ENCODE data around the gene GEMIN5.
"Not testable (repeated sequence)": the region's sequence is repeated elsewhere in the genome, so short reads cannot be mapped to it uniquely, and the experiment has no call there.

Gene GEMIN5

DNA sequence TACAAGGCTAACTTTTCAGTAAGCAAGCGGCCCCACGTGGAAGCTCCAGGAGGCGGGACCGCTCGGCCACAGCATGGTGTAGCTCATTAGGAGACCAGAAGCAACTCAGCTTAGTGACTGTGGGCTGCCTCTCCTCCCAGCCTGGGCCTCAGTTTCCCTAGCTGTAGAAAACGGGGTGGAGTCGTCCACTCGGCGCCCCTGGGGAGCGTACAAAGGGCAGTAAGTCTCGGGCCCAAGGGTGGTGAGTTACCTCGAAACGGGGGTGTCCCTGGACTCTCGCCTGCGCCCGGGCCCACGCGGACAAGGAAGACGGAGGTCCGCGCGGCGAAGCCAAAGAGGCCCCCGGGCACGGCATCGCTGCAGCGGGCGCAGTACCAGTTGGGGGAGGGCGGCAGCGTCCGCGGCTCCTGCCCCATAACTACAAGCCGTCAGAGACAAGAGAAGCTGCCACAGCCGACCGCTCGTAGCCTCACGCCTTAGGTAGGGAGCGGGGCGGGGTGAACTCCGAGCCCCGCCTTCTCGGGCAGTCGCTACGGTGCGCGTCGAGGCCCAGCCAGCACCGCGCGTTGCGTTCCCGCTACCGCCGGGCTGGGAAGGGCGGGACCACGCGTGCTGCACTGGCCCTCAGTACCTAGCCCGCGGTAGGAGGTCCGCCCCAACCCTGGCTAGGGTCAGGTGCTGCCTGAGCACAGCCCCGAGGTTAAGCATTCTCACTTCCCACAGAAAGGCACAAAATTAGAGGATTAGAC is at the start of gene GEMIN5:
TSS of gene GEMIN5 (minus strand) at position 494 of the 749 bp plus-strand sequence. CDS start at position 416, 78 bp downstream.
- DNase-seq: peak; percentile 87

- DNase-seq: no peak
Measured at GRCh38 chr5:154986151-154986550, 48.1 kb upstream of the GEMIN5 start.

- no peak for DNase-seq
Measured at GRCh38 chr5:154984946-154985516, 47.0 kb upstream of the GEMIN5 start.

- not testable (repeated sequence) for DNase-seq
Measured at GRCh38 chr5:154978294-154978693, 40.3 kb upstream of the GEMIN5 start.

DNA sequence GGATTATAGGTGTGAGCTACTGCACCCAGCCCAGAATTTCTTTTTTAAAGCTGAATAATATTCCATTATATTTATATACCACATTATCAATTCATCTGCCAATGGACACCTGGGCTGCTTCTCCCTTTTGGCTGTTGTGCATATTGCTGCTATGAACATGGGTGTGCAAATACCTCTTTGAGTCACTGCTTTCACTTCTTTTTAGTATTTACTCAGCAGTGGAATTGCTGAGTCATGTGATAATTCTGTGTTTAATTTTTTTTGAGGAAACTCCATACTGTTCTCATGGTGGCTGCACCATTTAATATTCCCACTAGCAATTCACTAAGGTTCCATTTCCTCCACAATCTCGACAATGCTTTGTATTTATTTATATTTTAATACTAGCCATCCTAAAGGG is 39.4 kb upstream of the GEMIN5 start:
- no peak for DNase-seq

- DNase-seq: not testable (repeated sequence)
Measured at GRCh38 chr5:154976082-154976481, 38.1 kb upstream of the GEMIN5 start.

DNA sequence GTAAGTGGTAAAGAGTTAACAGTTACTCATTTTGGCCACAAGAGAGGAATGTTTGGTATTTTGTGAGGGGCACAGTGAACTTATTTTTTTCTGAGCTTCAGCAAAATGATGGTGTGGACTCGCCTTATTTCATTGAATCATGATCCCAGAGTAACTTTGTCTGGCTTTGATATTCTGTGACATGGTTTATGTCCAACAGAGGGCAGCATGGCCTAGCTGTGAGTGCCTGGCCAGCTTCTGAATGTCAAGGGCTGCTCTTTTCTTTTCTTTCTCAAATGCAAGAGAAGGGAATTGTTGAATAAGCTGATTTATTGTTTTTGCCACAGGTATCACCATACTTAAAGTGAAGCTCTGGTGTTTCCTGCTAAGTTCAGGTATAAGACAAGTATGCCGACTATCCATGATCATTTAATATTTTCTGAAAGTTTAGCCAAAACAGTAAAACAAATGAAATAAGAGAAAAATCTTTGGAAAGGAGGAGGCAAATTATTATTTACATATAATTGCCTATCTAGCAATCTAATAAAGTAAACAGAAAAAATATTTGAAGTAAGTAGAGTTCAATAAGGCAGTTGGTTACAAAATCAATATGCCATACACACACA is 34.6 kb upstream of the GEMIN5 start:
- no peak for DNase-seq

DNA sequence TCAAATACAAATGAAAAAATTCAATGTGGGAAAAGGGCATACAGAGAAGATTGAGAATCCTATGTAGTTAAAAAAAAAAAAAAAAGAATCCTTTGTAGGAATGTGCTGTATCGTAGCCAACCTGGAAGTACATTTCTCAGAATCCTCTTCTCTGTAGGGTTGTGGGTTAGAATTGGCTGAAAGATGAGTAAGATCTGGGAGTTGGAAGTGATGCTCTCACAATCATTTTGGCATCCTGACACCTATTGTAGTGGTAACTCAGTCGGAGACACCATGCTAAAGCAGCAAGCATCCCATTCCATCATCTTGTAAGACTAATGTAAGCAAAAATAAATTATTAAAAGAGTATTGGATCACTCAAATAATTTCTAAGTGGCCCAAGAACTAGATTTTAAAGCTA is 33.5 kb upstream of the GEMIN5 start:
- no peak for DNase-seq

DNA sequence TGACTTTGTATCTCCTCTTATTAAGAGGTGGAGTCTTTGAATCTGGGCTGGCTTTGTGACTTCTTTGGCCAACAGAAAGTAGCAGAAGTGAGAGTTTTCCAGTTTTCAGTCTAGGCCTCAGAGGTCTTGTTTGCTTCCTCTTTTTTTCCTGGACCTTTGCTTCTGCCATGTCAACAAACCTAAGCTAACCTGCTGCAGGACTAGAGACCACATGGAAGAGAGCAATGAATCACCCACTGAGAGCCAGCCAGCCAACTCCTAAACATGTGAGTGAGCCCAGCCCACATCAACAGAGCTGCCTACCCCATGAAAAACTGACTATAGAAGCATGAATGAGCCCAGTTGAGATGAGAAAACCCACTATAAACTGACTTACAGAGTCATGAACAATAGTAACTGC is 32.7 kb upstream of the GEMIN5 start:
- DNase-seq: no peak

GRCh38 chr5:154968953-154969352 is 30.9 kb upstream of the GEMIN5 start:
- DNase-seq: no peak

- no peak for DNase-seq
Measured at GRCh38 chr5:154967421-154968024, 29.5 kb upstream of the GEMIN5 start.

GRCh38 chr5:154966874-154967273 is 28.9 kb upstream of the GEMIN5 start:
- no peak for DNase-seq

GRCh38 chr5:154966081-154966841 is 28.2 kb upstream of the GEMIN5 start:
- no peak for DNase-seq

DNA sequence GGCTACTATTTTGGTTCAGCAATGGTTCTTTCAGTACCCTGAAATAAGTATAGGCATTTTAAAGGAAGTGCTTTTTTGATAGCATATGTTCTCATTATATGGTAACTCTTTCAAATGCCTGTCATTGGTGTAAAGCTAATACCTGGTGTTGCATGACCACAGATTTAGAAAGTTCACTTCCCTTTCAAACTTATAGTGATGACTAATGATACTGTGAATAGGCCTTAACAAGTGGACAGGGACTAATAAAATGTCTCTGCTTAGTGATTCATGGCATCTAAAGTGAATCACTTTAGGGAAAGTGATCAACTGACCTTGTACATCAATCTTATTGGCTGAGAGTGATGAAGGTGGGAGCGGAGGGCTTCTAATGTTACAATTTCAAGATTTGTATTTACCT is 24.5 kb upstream of the GEMIN5 start:
- DNase-seq: no peak

DNA sequence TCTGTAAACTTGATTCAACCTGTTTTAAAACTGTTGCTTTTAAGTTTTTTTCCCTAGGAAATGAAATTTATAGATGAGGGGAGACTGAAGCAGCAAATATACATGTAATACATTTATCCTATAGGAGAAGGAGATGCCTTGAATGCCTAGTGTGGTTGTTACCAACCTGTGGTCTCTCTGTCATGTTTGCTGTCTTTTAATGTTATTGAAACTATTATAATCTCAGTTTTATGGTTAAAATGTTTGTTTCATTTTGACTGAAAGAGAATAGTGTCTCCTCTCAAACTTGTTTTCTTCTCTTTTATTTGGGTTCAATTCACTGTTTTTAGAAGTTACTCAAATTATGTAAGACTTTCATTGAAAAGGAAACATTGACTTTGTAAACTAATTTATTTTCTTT is 18.7 kb upstream of the GEMIN5 start:
- no peak for DNase-seq

GRCh38 chr5:154949781-154950180 is 11.8 kb upstream of the GEMIN5 start:
- DNase-seq: no peak

- no peak for DNase-seq
Measured at GRCh38 chr5:154948313-154948712, 10.3 kb upstream of the GEMIN5 start.

DNA sequence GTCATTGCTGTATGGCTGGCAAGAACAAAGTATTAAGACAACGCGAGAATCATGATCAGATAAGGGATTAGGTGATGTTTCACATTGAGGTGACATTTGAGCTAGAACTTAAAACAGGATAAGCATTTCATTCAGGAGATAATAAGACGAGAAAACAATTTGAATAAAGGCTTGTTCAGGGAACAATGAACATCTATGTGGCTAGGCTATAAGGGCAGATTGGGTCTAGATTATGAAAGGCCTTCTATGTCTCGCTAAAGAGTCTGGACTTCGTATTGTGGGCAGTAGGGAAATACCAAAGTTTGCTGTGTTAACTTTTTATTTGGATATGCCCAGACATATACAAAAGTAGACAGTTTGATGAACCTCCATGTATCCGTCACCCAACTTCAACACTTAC is 9.8 kb upstream of the GEMIN5 start:
- DNase-seq: no peak

- DNase-seq: no peak
Measured at GRCh38 chr5:154945695-154946301, 7.8 kb upstream of the GEMIN5 start.

DNA sequence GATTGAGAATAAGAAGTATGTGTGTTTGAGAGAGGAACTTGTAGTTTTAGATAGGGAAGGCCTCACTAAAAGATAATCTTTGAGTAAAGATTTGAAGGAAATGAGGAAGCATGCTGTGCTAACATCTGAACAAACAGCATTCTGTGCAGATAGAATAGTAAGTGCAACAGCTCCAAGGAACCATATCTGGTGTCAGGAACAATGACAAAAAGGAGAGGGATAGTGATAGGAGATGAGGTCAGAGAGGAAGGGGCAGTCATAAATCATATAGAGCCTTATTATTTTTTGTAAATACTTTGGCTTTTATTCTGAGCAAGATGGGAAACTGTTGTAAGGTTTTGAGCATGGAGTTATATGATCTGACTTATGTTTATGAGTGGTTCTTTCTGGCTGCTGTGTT is 6.7 kb upstream of the GEMIN5 start:
- DNase-seq: no peak

DNA sequence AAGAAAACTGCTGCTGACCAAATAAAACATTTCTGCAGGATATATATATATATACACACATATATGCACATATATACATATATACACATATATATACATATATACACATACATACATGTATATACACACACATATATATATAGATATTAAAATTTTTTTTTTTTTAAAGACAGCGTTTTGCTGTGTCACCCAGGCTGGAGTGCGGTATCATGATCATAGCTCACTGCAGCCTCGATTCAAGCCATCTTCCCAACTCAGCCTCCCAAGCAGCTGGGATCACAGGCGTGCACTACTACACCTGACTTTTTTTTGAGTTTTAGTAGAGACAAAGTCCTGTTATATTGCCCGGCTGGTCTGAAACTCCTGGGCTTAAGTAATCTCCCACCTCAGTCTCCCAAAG is 5.5 kb upstream of the GEMIN5 start:
- no peak for DNase-seq

GRCh38 chr5:154940772-154941620 is 3.0 kb upstream of the GEMIN5 start, which contains the start of gene MRPL22:
TSS of gene MRPL22 (plus strand) at chr5:154941073. CDS start at chr5:154941111, 38 bp downstream.
- peak; percentile 95 for DNase-seq
